HS-27A (cell line): ENCODE measurements around the gene ZNF512.

Experiments
- DNase-seq: peaks from one replicate; pipeline ENCODE4 v3.0.0-alpha.2; 2012; ENCODE audit warnings: low read depth, missing footprints

ZNF512 gene

GRCh38 chr2:27634291-27634690 lies 51.4 kb downstream of the ZNF512 start:
- DNase-seq = no peak

DNA sequence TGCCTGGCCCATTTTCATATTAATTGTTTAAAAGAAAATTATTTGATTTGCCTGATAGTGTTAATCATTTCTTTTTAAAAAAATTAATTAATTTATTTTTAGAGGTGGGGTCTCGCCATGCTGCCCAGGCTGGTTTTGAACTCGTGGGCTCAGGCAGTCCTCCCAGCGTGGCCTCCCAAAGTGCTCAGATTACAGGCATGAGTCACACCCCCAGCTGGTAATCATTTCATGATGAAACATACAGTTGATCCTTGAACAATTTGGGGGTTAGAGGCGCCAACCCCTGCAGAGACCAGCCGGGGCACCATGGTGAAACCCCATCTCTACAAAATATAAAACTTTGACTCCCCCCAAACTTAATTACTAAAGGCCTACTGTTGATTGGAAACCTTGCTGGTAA lies 53.9 kb downstream of the ZNF512 start:
- DNase-seq = no peak

DNA sequence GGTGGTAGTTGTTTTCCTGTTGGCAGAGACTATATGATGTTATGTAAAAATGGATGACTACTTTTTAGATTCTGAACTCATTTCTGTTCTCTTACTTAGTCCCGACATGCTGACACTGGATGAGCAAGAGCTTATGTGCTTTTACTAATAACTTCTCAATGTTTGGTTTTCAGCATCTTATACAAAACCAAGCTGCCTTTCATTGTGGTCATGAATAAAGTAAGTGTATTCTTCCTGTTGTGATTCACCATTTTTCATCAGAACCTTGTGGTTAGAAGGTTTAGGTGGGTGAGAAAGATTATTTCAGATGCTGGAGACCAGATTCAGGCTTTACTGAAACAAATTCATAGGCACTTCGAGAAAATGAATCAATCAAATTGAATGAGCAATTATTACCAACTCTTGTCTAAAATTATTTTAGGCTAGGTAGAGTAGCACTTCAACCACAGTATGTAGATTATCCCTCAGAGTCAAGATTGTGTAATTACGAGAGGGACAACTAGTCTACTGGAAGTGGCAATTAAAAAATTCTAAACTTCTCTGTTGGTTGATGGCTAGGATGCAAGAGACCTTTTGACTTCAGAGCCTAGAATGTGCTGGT lies 55.3 kb downstream of the ZNF512 start:
- no peak for DNase-seq

- DNase-seq = no peak
These were observed 55.9 kb downstream of the ZNF512 start for GRCh38 chr2:27638709-27639108.

DNA sequence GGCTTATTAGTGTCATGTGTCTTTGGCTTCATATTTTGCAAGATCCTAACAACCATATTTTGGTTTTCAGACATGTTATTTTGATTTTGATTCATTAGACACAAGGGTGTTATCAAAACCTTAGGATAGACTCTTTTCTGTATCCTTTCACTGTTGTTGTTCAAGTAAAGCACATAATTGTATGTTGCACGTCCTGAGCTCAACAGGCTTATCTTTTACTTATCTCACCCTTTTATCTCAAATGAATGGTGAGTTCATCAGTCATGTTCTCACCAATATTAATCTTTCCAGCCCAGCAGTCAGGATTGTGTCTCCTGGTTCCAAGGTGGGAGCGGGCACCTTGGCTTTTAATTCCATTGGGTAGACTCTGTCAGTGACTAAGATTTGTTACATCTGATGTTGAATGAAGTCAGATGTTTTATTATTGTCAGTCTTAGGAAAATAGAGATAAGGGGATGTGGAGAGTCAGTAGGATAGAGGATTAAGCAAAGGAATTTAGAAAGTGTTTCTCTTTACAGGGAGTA lies 57.9 kb downstream of the ZNF512 start:
- no peak for DNase-seq

DNA sequence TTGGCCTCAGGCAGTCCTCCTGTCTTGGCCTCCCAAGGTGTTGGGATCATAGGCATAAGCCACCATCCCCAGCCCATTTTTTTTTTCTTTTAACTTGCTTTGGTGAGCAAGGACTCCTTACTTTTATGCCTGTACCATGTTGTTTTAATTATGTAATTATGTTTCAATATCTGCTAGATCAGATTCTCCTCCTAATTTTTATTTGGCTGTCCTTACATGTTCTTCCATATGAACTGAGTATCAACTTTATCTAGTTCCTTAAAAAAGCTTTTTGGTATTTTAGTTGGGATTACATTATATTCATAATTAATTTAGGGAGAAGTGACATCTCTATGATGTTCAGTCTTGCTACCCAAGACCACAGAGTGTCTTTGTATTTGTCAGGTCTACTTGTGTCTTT lies 62.4 kb downstream of the ZNF512 start:
- no peak for DNase-seq

DNA sequence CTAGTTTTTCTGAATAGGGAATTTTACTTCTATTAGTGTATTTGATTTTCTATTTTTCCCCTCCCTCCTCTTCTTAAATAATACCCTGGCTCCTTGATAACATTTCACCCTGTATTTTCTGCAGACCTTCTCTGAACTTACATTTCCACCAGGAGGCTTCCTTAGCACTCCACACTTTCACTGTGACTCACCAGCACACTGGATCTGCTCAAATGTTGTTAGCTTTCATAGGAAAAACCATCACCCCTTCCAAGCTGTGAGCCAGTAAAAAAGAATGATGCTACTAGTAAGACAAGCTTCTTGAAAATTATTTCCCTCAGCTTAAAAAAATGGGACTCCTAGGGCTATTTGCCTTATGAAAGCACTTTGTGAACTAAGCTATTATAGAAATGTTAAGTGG lies 64.4 kb downstream of the ZNF512 start:
- DNase-seq = no peak

GRCh38 chr2:27647737-27648136 lies 64.9 kb downstream of the ZNF512 start:
- no peak for DNase-seq

- no peak for DNase-seq
These were observed 68.2 kb downstream of the ZNF512 start for GRCh38 chr2:27651056-27651455.

GRCh38 chr2:27652341-27652740 lies 69.5 kb downstream of the ZNF512 start:
- no peak for DNase-seq

DNA sequence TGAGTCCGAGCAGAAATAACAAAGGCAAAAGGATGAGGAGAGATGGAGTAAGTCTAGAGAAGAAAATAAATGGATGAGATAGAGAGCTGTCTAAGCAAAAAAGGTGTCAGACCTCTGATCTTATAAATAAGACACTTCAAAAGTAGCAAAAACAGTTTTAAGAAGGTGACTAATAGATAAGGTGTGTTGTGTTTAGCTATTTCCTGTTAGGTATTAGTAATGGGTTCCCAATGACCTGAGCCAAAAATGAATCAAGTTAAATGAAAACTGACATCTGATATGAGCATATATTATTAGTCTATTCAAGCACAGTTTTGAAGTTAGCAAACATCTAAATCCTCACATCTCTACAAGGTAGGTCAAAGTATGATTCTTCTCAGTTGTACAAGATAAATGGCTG lies 69.9 kb downstream of the ZNF512 start:
- no peak for DNase-seq

GRCh38 chr2:27653397-27653796 lies 70.6 kb downstream of the ZNF512 start:
- DNase-seq = no peak

DNA sequence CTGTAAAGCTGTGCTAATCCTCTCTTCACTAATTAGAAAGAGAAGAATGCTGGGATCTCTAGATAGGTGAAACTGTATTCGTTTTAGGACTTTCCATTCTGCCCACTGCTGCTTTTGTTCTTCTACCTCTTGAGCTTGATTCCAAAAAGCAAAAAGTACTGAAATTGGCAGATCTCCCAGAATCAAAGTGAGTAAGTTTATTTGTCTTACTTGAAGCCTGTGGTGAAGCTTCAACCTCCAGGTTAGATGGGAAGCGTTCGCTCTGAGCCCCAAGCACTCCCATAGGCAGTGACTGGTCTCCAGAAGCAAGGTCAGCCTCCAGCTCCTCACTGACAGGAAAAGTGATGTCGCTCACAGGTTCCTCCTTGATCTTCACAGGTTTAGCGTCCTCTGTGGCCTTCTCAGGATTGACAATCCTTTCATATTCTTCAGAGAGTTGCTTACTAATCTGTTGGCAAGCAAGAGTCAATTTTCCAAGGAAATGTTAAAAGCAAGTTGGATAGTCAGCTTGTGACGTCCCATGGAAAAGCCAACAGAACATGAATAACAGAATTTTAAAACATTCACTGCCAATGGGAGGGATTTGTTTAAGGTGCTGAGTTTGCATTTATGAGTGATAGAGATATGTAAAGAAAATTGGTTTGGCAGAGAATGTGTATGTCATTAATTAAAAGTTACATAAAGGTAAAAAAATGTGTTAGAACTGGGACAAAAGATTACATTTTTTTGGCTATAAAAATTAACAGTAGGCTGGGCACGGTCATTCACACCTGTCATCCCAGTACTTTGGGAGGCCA lies 72.5 kb downstream of the ZNF512 start:
- DNase-seq = no peak

DNA sequence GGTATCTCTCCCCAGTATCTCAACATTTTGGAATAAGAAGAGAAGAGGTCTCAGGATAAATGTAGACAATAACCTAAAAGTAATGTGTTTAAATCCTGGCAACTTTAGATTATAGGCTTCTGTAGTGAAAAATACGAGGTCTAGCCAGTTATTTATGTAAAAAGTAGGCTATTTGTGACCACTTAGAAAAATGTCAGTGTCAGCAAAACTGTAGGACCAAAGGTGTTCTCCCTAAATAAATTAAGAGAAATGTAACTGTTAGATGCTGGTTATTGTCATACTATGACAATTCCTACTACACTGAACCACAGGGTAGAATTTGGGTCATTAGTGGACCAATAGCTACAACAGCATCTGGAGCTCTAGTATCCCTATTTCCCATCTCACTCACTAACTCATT lies 78.5 kb downstream of the ZNF512 start:
- no peak for DNase-seq

GRCh38 chr2:27663285-27664153 lies 80.7 kb downstream of the ZNF512 start, which contains the start of the genes SLC4A1AP and SUPT7L:
Gene SLC4A1AP (plus strand): TSS chr2:27663889. CDS start chr2:27663915, 26 bp downstream.
Gene SUPT7L (minus strand): TSS chr2:27663614. CDS start chr2:27662192, 1,422 bp downstream.
- peak; percentile 76 for DNase-seq

- DNase-seq = no peak
These were observed 81.3 kb downstream of the ZNF512 start for GRCh38 chr2:27664154-27664574.

DNA sequence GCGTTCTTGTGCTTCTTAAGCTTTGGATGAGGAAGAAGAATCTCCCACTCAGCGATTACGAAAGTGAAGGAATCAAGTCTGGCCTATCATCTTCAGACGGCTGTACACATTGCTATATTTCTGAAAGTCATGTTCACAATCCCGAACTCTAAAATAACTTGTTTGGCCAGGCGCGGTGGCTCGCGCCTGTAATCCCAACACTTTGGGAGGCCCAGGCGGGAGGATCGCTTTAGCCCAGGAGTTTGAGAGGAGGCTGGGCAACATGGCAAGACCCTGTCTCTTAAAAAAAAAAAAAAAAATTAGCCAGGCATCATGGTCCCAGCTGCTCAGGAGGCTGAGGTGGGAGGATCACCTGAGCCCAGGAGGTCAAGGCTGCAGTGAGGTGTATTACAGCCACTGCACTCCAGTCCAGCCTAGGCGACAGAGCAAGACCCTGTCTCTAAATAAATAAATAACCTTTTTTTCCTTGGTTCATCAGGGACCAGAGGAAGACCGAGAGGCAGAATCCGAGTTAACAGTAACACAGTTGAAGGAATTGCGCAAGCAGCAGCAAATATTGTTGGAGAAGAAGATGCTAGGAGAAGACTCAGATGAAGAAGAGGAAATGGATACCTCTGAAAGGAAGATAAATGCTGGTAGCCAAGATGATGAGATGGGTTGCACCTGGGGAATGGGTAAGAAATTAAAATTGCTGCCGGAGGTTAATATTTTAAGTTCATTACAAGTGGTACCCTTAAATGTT lies 82.0 kb downstream of the ZNF512 start:
- DNase-seq = no peak

GRCh38 chr2:27667446-27667845 lies 84.6 kb downstream of the ZNF512 start:
- DNase-seq = no peak

DNA sequence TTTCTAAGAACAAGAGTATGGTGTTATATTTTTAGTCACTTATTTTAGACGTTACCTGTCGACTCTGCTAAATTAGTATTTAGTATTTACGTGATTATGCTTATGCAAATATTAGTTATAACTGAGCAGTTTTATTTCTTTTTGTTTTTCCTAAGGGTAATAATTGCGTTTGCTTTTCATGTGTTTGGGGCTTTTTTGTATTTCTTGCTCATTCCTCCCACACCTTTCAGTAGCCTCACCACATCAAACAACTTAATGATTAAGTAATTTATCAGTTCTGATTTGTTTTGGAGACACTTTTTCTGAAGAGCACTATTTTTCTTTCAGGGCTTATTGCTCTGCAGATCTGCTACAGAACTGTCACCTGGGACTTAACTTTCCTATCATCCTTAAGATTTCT lies 88.4 kb downstream of the ZNF512 start:
- no peak for DNase-seq
